Epithelial cell of esophagus (primary cell): Measurements from ENCODE around the gene UTP11.

ENCODE experiments used
- DNase-seq: peaks from one replicate; pipeline ENCODE4 v3.0.0; 2010; ENCODE audit warnings: low read depth
- H3K4me3 ChIP-seq: 2 replicates; pipeline ENCODE4 v1.5.1; 2011; ENCODE audit warnings: mild to moderate bottlenecking, low read length, control low read depth
- TF ChIP-seq, protein P1 (sequence below): IDR thresholded peaks from 2 replicates; pipeline ENCODE4 v1.5.1; 2011; ENCODE audit warnings: low read depth, mild to moderate bottlenecking, low read length, control low read depth, inconsistent platforms; ENCODE audit not compliant: insufficient read depth; ENCODE audit errors: missing control alignments

Gene UTP11

DNA sequence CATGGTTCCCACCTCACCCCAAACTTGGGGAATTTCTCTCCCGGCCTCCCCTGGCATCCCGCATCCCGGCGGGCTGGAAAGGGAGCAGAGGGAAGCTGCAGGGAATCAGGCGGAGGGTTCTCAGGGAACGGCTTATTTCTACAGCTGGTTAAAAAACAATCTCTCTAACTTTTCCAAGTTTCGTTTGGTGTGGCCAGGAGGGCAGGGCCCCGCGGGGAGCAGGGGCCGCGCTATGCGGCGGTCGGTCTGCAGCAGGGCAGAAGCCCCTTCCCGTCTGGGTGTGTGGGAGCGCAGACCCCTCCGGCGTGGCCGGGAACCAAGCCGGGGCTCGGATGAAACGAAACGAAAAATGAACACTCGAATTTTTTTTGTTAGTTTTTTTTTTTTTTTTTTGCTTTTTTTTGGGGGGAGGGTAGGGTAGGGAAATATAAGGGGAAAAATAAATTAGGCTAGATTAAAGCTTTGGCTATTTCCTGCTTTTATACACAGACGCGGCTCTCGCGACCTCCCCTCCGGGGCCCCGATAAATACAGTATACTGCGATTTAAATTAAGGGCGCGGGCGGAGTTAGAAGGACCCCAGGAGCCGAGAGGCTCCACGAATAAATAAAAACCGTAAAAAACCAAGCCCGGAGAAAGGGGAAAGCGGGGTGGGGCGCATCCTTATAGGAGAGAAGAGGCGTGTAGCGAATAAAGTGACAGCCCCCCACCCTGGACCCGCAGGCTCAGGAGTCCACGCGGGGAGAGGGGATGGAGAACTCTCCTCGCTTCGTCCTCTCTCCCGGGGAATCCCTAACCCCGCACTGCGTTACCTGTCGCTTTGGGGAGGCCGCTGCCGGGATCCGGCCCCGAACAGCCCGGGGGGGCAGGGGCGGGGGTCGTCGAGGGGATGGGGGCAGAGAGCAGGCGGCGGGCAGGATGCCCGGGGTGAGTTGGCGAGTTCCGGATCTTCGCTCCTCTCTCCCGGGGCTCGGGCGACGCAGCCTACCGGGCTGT, 32.0 kb downstream of the UTP11 start:
- peak overlapping the region; percentile 43 for H3K4me3 ChIP-seq

DNA sequence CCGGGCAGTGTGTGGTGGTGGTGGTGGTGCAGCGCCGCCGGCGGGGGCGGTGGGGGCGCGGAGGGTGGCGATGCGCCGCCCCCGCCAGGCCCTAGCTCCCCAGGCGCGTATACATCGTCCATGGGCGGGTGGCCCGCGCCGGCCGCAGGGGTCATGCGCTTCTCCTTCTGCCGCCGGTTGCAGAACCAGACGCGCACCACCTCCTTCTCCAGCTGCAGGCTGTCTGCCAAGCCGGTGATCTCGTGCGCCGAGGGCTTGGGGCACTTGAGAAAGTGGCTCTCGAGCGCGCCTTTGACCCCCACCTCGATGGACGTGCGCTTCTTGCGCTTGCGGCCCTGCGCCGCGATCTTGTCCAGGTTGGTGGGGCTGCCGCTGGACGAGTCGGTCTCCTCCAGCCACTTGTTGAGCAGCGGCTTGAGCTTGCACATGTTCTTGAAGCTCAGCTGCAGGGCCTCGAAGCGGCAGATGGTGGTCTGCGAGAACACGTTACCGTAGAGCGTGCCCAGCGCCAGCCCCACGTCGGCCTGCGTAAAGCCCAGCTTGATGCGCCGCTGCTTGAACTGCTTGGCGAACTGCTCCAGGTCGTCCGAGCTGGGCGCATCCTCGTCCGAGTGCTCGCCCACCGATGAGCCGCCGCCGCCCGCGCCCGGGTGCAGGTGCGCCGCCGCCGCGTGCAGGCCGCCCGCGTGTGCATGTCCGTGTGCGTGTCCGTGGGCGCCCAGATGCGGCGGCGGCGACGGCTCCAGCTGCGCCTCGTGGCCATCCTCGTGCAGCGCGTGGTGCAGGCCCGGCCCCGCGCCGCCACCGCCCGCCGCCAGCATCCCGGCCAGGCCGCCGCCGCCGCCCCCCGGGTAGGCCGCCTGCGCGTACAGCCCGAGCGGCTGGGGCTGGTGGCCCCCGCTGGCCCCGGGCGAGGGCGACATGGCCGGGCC, 33.1 kb downstream of the UTP11 start:
- TF ChIP-seq, protein P1, sequence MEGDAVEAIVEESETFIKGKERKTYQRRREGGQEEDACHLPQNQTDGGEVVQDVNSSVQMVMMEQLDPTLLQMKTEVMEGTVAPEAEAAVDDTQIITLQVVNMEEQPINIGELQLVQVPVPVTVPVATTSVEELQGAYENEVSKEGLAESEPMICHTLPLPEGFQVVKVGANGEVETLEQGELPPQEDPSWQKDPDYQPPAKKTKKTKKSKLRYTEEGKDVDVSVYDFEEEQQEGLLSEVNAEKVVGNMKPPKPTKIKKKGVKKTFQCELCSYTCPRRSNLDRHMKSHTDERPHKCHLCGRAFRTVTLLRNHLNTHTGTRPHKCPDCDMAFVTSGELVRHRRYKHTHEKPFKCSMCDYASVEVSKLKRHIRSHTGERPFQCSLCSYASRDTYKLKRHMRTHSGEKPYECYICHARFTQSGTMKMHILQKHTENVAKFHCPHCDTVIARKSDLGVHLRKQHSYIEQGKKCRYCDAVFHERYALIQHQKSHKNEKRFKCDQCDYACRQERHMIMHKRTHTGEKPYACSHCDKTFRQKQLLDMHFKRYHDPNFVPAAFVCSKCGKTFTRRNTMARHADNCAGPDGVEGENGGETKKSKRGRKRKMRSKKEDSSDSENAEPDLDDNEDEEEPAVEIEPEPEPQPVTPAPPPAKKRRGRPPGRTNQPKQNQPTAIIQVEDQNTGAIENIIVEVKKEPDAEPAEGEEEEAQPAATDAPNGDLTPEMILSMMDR: no peak
- H3K4me3 ChIP-seq: peak overlapping the region; percentile 26
- DNase-seq: peak; percentile 21

More for the DNA sequence above, 32.0 kb downstream of the UTP11 start:
- no peak for DNase-seq
- TF ChIP-seq, protein P1: no peak

DNA sequence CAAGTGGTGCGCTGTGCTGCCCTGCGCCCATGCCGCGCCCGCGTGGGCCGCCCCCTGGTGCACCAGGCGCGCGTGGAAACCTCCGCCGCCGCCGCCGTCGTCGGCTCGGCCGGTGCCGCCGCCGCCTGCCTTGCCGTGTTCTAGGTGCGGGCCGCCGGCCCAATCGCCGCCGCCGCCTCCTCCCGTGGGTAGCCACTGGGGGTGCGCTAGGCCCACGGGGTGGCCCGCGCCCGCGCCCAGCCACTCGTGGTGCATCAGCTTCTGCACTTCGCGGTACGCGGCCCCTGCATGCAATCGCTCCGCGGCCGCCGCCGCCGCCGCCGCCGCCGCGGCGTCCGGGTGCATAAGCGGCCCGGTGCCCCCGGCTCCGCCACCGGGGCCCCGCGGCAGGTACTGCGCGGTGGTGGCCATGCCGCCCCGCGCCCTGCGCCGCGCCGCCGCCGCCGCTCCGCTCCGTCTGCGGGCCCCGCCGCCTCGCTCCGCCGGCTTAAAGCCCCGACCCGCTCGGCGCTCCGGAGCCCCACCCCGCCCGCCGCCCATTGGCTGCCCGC, 33.9 kb downstream of the UTP11 start, which contains the start of gene POU3F1:
TSS of gene POU3F1 (minus strand) at position 461 of the 551 bp plus-strand sequence. CDS start at position 411, 50 bp downstream.
- no peak for DNase-seq
- peak within 1 kb of the TSS; percentile 75 for H3K4me3 ChIP-seq
- TF ChIP-seq, protein P1: no peak

DNA sequence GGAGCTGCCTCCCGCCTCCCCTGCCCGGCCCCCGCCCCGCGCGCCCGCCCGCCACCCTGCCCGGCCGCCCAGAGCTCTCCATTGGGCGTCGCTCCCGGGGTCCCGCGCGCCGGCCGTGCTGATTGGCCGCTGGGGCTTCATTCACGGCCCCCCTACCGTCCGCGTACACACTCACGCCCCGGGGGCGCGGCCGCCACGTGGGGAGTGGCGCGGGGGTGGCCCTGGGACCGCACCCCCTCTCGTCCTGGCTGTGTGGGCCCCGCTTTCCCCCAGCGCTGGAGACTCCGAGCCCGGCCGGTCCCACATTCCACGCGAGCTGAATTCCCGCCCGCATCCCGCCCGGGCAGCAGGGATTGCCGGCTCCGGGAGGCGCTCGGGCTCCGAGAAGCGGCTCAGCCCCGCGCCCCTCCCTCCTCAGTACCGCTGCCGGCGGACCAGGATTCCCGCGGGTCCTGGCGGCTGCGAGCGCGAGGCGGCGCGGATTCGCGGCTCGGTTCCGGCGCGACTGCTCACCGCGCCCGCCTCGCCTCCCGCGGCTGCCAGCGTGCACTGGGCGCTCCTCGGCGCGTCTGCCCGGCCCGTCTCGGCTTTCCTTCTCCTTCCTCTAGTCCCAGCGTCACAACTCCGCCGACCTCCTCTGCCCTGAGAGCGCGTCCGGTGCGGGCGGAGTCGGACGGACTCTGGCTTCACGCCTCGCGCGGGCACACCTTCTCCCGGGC, 34.5 kb downstream of the UTP11 start:
- TF ChIP-seq, protein P1: no peak
- peak overlapping the region; percentile 75 for H3K4me3 ChIP-seq
- DNase-seq: peak; percentile 92

DNA sequence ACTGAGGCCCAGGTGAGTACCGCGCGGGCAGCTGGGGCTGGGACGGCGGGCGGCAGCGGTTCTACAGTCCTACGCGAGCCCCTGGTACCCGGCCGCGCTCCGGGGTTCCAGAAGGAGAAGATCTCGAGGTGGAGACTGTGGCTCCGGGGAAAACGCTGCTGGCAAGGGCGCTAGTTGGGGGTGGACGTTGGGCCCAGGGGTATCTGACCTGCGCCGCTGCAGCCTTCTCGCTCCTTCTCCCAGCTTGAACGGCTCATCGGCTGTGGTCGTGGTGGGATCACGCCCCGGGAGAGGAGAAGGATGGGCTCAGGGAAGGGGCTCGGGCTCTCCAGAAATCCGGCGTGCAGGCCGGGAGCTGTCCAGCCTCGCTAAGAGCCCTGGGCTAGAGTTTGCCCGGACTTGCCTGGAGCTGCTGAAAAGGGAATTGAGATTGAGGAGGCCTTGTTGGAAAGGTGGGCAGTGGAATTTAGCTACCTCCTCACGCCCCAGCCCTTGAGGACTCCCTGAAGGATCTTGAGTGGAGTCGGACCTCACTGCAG, 35.1 kb downstream of the UTP11 start:
- DNase-seq: peak; percentile 65
- TF ChIP-seq, protein P1: no peak
- peak overlapping the region; percentile 75 for H3K4me3 ChIP-seq

DNA sequence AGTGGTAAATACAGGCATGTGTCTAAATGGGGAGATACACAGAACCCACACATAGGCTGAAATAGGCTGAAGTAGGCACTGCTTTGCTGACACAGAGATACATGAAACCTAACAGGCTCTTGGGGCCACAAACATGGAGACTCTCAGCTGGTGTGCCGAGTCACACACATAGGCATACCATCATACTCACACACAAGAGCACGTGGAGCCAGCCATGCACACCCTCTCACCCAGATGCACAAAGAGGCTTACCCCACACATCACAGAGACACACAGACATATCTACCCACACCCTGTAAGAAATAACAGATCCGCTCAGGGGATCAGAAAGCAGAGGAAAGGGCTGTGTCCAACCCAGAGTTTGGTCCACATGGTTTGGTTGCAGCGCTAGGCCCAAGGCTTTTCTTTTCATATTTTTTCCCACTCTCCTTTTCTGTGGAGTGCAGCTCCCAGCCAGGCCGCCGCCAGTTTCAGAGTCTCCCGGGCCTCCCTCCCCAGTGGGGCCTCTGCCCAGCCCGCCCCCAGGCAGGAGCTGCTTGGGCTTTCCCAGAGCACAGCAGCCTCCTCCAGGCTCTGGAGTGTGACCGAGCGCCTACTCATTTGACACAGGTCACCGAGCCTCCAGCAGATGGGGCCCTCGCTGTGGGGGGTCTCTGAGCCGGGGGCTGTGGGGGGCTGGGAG, 38.0 kb downstream of the UTP11 start:
- H3K4me3 ChIP-seq: no peak overlapping the region
- TF ChIP-seq, protein P1: no peak
- no peak for DNase-seq
